Fibroblast of villous mesenchyme (primary cell): ENCODE data around the gene CTTNBP2. TPM values are rescaled to one million over a fixed set of nuclear protein-coding genes. Genes with fewer than 3 reads are reported as not detected.
A peak's percentile ranks its signal among the peaks of the same experiment; 100 is the strongest.

Experiments
- DNase-seq: peaks from one replicate; pipeline ENCODE4 v3.0.0-alpha.2; 2010; ENCODE audit warnings: low read depth
- H3K4me3 ChIP-seq: 2 replicates; pipeline ENCODE4 v1.5.1; 2011; ENCODE audit warnings: low read depth, mild to moderate bottlenecking, low read length
- CTCF ChIP-seq: IDR thresholded peaks from 2 replicates; pipeline ENCODE4 v1.5.1; 2012; ENCODE audit warnings: low read depth, mild to moderate bottlenecking, low read length; ENCODE audit not compliant: insufficient read depth
- total RNA-seq: library from RNA; depleted of rRNA; stranded (reverse); fragments of >200 nt; gene quantifications from 2 replicates; pipeline ENCODE4 v1.2.3, GENCODE V29; 2012

The CTTNBP2 gene
- total RNA-seq, 1 donor = 1.3 TPM

GRCh38 chr7:117669818-117670217 is 203.4 kb downstream of the CTTNBP2 start:
- TF ChIP-seq CTCF = no peak
- H3K4me3 ChIP-seq = no peak overlapping the region
- DNase-seq = no peak

- peak; percentile 29 for DNase-seq
- TF ChIP-seq CTCF = no peak
- no peak overlapping the region for H3K4me3 ChIP-seq
These were observed 205.8 kb downstream of the CTTNBP2 start for GRCh38 chr7:117667456-117667855.

GRCh38 chr7:117666689-117667088 is 206.6 kb downstream of the CTTNBP2 start:
- H3K4me3 ChIP-seq = no peak overlapping the region
- TF ChIP-seq CTCF = no peak
- DNase-seq = no peak

- no peak overlapping the region for H3K4me3 ChIP-seq
- peak; percentile 81 for DNase-seq
- TF ChIP-seq CTCF = no peak
These were observed 207.2 kb downstream of the CTTNBP2 start for GRCh38 chr7:117666031-117666430.

GRCh38 chr7:117665368-117665767 is 207.9 kb downstream of the CTTNBP2 start:
- no peak for TF ChIP-seq CTCF
- H3K4me3 ChIP-seq = no peak overlapping the region
- peak; percentile 49 for DNase-seq

GRCh38 chr7:117664047-117664446 is 209.2 kb downstream of the CTTNBP2 start:
- no peak overlapping the region for H3K4me3 ChIP-seq
- no peak for DNase-seq
- no peak for TF ChIP-seq CTCF

GRCh38 chr7:117661328-117661727 is 211.9 kb downstream of the CTTNBP2 start:
- DNase-seq = no peak
- no peak for TF ChIP-seq CTCF
- H3K4me3 ChIP-seq = no peak overlapping the region
